HS-27A (cell line): Measurements from ENCODE around the gene DCAF4.

ENCODE experiments used
- DNase-seq: peaks from one replicate; pipeline ENCODE4 v3.0.0-alpha.2; 2012; ENCODE audit warnings: low read depth, missing footprints

The DCAF4 gene, protein sequence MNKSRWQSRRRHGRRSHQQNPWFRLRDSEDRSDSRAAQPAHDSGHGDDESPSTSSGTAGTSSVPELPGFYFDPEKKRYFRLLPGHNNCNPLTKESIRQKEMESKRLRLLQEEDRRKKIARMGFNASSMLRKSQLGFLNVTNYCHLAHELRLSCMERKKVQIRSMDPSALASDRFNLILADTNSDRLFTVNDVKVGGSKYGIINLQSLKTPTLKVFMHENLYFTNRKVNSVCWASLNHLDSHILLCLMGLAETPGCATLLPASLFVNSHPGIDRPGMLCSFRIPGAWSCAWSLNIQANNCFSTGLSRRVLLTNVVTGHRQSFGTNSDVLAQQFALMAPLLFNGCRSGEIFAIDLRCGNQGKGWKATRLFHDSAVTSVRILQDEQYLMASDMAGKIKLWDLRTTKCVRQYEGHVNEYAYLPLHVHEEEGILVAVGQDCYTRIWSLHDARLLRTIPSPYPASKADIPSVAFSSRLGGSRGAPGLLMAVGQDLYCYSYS

DNA sequence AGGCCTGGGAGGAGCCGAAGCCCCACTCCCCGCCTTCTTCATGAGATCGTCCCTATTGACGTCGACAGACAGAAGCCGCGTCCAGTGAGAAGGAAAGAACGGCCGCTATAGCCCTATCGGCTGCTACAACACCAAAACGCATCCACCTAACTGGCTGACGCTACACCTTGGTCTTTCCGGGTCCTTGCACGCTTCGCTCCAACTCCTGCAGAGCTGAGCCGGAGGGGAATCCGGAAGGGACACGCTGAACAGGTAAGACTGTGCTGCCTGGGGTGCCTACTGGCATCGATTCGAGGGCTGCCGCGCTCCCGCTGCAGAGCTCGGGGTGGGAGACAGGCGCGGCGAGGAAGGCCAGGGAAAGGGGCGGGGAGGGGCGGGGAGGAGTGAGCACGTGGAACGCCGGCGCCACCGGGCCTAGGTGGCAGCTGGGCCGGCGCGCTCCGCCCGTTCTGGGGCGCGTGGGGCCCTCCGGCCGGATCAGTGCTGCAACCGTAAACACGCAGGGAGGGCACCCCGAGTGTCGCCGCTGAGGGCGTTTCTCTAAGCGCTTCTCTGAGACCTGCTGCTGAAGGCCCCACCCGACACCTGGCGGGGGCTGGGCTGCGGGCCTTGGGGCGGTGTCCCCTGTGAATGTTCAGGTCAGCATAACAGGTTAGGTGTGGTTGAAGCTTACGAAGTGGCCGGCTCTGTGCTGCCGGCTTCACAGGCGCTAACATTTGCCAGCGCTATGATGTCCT, at the start of gene DCAF4:
TSS of gene DCAF4 (plus strand) at position 173 of the 737 bp plus-strand sequence. CDS start 11,515 bp downstream, outside the sequence.
- DNase-seq, result peak; percentile 94

DNA sequence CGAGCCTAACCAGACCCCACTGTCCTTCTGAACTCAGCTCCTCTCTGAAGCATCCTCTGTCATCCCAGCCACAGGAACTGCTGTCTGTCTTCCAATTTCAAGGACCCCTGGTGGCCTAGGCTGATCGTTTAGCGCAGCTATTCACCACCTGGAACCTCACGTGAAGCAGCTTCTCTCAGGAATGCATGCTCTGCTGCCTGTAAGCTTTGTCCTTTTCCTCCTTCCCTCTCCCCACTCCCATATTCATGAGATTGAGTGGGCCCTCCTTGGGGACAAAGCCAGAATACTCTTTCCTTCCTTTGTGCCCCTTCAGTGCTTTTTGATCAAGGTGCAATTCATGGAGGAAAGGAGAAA, 49.6 kb upstream of the DCAF4 start:
- DNase-seq, result no peak

DNA sequence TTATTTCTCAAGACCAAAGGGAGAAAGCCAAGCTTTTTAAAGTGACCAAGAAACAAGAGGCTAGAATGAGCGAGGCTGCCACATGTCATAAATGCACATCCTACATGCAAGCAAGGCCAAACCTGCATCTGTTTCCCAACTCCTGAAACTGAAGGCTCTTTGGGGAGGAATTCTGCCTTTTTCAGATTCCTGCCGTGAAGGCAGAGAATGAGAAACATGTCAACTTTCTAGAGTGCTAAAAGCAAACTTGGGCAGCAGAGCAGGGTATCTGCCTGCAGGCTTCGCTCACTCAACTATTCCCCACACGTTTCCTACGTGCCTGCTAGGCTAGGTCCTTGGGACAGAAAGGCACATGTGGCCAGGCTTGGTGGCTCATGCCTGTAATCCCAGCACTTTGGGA, 47.5 kb upstream of the DCAF4 start:
- no peak for DNase-seq

DNA sequence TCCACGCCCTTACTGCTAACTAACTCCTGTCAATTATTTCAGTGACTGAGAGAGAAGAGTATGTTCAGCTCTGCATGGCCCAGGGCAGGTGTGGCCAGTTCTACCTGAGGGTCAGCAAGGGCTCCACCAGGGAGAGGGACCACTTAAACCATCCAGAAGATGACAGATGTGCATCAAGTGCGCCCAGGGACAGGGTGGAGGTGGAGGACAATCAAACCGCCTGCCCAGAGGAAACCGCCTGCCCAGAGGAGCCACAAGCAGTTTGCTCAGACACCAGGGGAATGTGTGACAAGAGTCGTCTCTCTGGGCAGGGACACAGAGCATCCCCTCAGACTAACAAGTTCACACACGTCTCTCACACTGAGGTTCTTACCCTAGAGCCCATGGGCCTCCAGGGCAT, 46.8 kb upstream of the DCAF4 start:
- no peak for DNase-seq

DNA sequence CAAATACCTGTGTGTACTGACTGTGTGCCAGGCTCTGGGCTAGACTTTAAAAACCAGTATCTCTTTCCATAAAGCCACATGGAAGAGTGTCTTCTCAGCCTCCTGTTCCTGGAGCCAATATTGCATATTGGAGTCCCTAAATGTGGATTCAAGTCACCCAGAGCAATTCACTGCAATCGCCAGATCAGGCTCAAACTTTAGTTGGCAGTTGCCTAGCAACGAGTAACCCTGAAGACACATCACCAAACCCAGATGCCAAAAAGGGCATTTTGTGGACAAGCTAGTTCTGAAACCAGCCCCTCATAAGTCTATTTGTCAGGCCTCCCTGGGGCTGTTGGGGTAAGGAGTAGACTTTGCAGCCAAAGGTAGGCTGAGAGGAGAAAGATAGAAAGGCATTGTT, 46.1 kb upstream of the DCAF4 start:
- DNase-seq, result no peak

DNA sequence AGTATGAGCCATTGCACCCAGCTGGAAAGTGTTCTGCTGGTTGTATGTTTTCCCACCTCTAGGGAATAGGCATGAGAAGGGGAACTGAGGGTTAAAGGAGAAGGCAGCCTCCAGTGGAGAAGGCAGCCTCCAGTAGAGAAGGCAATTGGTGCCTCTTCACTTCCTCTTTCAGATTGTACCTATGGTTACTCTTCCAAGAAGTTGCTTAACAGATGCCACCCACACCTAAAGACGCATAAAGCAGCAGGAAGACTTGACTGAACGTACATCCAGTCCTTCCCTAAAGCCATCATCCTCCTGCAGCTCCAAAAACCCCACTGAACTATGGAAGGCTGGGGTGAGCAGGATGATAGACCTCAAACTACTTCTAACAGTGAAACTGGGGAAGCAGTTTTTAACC, 45.4 kb upstream of the DCAF4 start:
- no peak for DNase-seq

DNA sequence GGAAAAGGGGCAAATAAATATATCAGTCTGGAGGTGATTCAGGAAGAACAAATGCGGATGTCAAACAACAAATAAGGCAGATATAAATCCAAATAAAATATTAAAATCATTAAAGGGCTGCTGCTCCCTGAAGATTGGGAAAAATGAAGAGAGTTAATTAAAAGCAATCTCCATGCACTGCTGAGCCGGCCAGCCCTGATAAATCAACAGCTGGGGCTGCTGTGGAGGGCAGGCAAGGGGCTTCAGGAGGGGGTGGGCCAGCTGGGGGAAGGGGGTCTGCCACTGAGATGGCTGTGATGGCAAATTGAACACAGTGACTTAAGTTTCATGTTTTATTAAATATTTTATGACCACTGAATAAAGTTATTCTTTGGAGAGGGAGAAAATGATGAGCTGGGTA, 44.7 kb upstream of the DCAF4 start:
- no peak for DNase-seq

DNA sequence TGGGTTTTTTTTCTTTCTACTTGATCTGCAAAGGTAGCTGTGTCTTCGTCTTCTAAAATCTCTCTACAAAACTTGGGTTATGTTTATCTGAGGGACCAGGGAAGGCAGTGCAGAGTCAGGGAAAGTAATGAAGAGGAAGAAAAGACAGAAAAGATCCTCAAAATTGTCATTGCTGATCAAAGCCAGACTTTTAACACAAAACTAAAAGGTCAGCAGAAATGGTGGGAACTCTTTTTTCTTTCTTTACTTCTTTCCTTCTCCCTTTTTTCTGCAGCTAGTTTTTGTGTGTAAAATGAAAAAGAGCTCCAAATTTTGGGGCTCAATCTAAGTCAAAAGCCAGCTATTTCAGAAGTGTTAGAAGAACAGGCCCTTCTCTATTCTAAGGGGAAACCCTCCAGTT, 44.2 kb upstream of the DCAF4 start:
- DNase-seq, result no peak

DNA sequence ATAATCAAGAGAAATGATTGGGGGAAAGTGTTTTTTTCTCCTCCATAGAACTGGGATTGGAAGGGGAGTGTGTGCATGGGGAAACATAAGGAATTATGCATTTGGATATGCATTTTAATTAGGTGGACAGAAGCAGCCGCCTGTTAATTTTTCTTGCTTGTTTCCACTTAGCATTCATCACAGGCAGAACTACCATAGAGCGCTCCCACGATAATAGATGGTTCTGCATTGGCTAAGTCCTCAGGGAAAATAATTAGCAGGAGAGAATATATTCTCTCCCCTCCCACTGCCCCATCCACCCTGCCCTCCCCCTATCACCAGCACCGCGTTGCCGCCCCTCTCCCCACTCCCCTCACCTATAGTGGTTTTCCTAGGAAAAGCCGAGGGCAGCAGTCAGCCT, 43.8 kb upstream of the DCAF4 start:
- DNase-seq, result no peak

DNA sequence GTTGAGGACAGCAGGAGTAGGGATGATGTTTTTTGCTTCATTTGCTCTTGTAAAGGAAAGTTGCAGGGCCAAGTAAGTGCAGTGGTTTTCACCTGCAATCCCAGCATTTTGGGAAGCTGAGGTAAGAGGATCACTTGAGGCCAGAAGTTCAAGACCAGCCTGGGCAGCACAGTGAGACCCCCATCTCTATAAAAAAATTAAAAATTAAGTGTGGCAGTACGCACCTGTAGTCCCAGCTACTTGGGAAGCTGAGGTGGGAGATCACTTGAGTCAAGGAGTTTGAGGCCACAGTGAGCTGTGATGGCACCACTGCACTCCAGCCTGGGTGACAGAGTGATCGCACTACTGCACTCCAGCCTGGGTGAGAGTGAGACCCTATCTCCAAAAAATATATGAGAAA, 43.2 kb upstream of the DCAF4 start:
- no peak for DNase-seq

DNA sequence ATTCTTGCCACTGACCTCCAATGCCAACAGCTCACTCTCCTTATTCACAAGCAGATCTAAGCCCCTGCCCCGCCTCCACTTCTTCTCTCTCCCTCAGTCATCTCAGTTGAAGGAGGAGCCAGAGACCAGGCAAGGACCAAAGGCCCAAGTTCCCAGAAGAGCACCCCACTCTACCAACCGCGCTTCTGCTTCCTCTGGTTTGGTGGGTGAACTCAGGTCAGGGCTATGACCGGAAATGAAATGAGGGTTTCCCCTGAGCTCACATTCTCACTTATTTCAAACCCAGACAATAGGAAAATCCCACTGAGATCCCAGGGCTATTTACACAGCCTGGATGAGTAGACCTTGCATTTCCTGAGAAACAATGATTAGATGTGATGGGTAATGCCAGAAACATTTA, 42.3 kb upstream of the DCAF4 start:
- DNase-seq, result no peak

DNA sequence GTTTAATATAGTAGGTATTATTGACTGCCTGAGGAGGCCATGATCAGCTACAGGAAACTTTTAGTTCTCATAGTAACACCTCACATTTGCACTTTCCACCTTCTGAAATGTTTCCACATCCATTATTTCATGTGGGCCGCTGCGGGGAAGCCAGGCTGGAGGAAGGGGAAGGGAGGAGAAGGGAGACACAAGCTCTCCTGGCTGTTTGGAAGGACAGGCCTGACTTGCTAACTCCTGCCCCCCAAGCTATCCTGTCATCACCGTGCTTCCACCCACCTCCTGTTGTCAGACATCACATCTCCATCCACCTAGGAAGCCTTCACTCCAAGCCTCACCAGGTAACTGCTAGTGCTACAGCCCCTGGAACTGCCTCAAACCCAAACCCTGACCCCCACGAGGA, 41.9 kb upstream of the DCAF4 start:
- DNase-seq, result no peak

DNA sequence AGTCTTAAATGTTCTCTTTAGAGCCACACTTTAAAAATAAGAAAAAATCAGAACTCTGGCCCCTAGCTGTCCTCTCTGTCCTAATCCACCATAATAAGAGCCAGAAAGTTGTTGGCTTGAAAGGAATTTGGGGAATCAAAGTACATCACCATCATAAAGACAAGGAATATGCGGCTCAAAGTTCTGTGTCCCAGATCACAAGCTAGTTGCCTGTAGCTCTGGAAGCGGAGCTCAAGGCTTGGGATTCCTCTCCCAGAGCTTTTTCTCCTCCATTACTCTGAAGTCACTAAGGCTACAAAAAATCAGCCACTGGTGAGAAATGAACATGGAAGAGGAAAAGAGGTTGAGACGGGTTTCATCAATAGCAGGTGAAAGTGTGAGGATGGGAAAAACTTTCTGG, 38.8 kb upstream of the DCAF4 start:
- no peak for DNase-seq

DNA sequence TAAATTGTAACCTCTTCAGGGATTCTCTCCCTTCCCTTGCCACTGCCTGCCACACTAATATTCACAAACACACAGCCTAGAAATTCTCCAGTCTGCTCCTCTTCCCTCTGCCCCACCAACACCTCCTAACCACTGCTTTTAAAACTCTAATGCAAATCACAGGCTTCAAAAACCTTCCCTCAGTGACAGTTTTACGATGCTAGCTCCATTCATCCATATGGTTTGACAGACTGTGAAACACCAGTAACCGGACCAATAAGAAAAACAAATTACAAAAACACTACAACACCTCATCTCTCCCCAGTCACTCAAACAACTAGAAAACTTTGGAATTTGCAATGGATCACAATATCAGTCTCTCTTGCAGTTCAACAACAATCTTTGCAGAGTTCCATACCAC, 38.1 kb upstream of the DCAF4 start:
- no peak for DNase-seq

DNA sequence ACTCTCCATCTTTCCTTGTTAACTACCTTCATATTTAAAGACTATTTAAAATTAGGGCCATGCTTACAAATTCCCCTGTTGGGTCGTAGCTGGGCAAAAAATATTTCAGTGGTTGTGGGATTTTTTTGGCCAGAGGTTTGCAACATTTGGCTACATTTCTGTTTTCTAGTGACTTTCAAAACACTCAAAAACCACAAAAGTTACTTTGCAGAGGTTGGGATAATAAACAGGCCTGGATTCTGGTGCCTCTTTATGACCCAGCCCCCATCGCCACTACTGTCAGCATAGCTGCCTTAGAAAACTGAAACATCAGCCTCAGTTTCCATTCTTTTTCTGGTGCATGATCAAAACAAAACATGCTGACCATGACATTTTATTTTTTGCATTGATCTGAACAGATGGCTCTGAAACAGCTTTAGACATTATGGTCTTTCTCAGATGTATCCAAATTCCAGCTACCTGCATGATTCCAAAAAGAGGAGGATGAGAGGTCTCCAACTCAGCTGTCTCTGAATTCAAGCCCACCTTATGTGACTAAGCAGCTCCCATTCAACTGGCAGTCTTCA, 37.5 kb upstream of the DCAF4 start:
- no peak for DNase-seq

DNA sequence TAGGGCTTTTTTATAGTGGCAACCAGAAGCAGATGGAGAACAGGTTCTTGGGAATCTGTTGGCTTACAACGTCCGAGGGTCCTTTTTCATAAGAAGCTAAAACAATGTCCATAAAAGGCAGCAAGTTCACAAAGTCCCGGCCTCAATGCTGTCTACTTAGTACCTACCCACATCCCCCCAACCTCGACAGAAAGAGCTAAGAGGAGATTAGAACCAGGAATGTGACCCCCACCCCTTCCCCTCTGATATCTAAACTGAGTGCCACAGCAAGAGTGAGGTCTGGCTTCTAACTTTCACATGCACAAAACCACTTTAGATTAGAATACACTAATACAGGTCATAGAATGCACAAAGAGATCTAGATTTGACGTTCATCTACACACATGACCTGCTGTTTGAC, 36.9 kb upstream of the DCAF4 start:
- no peak for DNase-seq

DNA sequence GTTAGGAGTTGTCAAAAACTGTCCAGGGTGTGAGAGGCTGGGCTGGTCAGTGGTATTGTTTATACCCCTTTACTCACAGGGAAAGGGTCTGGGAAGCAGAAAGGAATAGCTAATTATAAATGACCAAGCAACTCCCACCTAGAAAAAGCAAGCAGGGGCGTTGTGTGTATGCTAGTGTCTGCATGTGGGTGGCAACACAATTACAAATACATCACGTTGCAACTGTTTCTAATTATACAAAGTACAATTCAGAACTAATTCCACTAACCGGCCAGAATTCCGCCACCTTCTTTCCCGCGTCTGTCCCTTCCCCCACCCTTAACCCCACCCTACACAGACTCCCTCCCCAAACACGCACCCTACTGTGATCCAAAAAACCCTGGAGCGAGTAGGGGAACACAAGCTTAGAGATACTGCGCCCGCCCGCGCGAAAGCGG, 34.6 kb upstream of the DCAF4 start:
- no peak for DNase-seq

DNA sequence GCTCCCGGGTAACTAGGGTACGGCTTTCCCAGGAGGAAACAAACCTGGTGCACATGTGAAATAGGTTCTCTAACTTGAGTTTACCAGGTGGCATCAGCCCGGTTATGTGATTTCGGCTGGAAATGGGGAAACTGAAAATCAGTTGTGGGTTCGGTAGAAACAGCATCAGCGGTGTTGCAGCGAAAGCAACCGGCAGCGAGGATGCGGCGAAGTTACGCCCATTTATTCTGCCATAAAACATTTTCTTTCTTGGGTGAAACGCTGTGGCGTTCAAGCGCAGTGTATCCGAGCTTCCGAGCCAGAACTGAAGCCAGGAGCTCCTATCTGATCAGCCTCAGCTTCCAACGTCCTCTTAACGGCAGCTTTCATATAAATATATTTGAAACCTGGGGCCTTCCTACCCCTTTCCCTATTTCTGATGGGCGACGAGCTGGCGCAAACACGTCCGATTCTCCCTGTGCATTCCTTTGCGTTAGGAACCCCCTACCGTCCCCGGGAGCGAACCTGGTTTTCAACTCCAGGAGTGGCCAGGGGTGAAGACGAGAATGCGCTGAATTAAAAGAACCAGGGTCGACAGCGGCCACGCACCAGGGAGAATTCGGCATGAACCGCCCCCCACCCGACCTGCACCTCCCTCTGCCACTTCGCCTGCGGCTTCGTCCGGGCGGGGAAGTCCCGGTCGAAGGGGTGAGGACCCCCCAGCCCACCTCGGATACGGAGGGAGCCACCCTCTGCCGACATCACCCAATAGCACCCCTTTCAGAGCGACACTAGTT, 34.0 kb upstream of the DCAF4 start:
- peak; percentile 29 for DNase-seq

DNA sequence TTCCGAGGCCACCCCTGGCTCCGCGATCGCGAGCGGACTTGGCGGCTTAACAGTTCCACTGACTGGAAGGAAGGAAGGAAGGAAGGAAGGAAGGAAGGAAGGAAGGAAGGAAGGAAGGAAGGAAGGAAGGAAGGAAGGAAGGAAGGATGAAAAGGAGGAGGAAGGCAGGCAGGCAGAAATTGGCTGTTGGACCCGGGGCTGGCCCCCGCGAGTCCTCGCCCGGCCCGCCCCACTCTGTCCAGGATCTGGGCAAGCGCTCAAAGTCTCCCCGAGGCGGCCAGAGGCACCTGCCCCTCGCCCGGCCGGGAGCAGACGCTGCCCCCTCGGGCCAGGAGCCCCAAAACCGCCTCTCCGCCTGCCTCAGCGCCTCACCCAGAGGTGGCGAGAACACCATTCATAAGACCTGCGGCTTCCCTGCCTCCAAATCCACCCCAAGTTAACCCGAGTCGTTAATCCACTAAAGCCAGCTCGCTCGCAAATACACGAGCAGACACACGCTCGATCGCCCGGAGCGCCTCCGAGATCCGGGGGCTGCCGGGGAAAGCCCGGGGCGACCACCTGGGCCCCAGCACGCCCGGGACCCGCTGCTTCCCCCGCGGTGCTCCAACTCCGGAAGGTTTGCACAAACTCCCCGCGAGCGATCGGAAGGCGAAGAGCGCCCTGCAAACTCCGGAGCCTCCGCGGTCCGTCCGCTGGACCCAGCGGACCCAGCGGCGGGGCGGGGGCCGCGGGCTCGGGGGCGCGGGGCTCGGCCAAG, 33.2 kb upstream of the DCAF4 start:
- DNase-seq, result no peak

DNA sequence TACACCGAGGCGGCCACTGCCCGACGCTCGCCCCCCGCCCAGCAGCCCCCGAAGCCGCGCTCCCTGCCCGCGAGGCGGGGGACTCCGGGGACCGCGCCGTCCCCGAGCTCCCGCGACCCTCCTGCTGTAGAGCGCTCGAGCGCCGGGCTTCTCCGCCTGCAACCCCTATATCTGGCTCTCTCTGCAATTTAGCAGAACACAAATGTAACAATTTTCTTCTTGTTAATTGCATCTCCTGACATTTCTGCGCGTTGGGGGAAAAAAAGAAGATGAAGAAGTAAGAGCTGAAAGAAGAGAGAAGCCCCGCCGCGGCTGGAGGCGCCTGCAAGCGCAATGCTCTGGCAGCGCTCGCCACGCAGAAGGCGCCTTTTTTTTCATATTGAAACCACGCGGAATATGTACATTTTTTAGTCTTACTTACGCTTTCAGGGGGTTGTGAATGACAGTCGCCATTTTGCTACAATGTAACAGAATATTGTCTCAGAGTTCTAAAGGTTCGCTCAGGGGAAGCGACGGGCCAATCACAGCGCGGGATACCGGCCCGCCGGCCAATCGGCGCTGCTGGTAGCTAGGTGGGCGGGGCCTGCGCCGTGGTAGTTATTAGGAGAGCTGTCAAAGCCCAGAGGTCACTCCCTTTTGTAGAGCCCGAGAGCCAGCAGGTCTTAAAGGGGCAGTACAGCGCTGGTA, 32.5 kb upstream of the DCAF4 start, which contains the start of gene DPF3:
TSS of gene DPF3 (minus strand) at position 466 of the 687 bp plus-strand sequence. CDS start at position 453, 13 bp downstream.
- DNase-seq, result peak; percentile 89

DNA sequence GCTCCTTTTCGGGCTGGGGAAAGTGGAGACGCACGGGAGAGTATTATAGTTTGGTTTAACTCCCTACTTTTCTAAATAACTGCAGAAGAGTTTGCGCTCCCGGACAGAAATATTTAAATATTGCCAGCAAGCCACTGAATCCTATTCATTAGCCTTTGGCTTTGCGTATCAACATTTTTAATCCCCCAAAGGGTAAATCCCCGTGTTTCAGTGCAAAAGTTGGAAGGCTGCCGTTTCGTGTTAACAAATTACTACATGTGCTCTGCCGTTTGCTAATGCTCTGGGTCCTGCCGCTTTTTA, 32.0 kb upstream of the DCAF4 start:
- DNase-seq, result no peak
